HG03280 (cell line): ENCODE results near the gene IRAK4.

Experiments
- ATAC-seq: cut with Tn5 transposase; IDR thresholded peaks from one replicate; pipeline ENCODE4 v1.9.1; 2021; ENCODE audit warnings: mild to moderate bottlenecking, moderate library complexity; ENCODE audit not compliant: unreplicated experiment

The IRAK4 gene

DNA sequence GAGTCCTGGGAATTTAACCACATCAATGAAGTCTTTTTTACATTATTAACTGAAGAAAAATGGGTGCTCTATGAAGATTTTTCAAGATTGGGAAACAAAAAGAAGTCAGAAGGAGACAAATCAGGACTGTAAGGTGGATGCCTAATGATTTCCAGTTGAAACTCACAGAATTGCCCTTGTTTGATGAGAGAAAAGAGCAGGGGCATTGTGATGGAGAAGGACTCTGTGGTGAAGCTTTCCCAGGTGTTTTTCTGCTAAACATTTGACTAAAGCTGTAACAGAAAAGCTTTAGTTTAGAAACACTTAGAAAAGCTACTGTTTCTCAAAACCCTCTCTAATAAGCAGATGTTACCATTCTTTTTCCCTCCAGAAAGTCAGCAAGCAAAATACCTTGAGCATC is 5.8 kb downstream of the IRAK4 start:
- no peak for ATAC-seq

DNA sequence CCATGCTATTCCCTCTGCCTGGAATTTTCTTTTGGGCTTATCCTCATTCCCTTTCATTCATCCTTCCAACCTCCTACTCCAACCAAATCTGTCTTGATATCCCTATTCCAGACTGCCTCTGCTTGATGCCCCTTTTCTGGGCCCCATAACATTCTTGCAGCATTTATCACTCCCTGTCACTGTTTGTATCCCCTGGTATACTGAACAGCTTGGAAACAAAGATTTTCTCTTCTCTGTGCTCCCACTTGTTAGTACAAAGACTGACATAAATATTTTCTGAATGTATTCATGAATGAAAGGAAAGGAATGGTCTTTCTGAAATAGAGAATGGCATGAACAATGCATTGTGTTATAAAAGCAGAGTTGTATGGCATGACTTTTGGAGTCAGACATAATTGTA is 7.5 kb downstream of the IRAK4 start:
- no peak for ATAC-seq

- ATAC-seq = peak; percentile 60
These were observed 17.7 kb downstream of the IRAK4 start for GRCh38 chr12:43776498-43776897.

GRCh38 chr12:43786899-43787693 is 28.3 kb downstream of the IRAK4 start:
- no peak for ATAC-seq

GRCh38 chr12:43789941-43790340 is 31.2 kb downstream of the IRAK4 start:
- ATAC-seq = no peak

DNA sequence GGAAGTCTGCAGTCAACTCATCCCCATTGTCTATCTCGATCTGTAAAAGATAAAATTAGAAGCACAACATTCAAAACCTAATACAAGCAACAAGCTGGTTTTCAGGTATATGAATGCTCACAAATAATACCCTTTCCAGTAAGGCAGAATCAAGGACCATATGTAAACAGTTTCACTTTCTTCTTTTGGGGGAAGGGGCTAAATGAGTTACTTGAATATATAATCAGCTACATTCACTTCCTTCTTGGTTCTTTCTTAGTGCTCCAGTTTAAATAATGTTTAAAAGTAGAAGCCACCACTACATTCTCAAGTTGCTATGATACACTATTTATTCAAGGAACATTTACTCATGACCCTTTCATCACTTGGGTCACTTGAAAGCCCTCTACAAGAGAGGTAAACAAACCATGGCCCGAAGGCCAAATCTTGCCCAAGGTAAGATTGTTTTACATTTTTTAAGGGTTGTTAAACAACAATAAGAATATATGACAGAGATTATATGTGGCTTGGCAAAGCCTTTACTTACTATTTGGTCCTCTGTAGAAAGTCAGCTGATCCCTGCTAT is 37.0 kb downstream of the IRAK4 start:
- no peak for ATAC-seq

DNA sequence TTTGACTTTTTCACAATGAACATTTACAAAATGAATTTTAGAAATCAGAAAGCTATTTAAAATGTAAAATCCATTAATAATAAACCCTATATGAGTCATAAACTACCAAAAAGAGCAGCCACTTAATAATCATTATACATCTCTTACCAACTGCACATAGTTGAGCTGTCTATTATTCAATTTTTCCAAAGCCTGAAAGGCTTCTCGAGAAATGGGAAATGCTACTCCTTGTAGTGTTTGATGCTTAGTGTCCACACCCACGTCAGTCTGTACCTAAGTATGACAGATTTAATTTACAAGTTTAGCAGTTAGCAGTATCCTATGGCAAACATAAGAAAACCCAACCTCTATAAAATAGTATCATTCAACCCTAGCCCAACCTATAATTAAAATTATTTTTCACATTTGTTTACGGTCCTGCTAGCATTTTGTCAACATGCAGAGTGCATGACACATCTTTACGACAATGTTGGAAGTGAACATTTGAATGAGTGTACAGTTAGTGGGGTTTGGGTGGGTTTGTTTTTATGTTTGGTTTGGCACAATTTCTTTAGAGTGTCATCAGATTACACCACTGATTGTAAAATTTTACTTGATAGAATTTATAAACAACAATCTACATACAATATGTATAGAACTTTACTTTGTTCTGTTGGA is 38.9 kb downstream of the IRAK4 start:
- no peak for ATAC-seq

- ATAC-seq = no peak
These were observed 46.6 kb downstream of the IRAK4 start for GRCh38 chr12:43805149-43805859.

DNA sequence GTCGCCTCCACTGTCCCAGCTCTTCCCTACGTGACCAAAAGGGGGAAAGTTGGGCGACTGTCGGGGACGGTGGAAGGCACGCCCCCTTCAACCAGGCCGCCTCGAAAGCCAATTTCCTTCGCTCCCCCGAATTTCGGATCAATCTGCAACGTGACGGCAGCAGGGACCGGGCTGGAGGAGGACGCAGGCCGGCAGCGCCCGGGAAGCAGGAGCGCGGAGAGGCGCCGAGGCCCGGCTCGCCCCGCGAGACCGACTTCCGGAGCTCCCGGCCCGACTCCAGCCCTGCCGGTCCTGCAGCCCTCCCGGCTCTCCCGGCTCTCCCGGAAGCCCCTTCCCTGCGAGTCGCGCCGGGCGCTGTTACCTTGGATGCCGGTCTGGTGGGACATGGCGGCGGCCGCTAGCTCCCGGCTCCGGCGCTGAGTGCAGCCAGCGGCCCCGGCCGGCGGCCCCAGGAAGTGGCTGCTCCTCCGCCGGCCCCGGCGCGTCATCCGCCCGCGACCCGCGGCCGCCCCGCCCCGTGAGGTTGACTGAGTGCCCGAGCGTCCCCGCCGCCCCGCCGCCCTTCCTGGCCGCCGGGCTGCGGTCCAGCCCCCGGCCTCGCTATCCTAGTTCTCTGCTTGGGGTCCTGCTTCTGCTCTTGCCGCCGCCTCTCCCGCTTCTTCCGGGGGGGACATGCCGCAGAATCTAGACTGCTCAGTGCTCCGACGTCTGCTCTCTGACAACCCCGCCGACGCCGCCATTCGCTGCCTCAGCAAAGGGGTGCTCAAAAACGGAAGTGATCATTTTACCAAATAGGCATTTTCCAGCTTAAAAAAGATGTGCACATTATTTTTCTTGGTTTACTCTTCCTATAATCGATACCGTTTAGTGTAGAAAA is 47.3 kb downstream of the IRAK4 start, which contains the start of gene TWF1:
Gene TWF1 (minus strand): TSS at position 458 of the 877 bp plus-strand sequence. CDS start 72 bp downstream, at position 386.
- peak; percentile 97 for ATAC-seq

- no peak for ATAC-seq
These were observed 48.0 kb downstream of the IRAK4 start for GRCh38 chr12:43806737-43807072.

- ATAC-seq = no peak
These were observed 48.6 kb downstream of the IRAK4 start for GRCh38 chr12:43807386-43807785.

DNA sequence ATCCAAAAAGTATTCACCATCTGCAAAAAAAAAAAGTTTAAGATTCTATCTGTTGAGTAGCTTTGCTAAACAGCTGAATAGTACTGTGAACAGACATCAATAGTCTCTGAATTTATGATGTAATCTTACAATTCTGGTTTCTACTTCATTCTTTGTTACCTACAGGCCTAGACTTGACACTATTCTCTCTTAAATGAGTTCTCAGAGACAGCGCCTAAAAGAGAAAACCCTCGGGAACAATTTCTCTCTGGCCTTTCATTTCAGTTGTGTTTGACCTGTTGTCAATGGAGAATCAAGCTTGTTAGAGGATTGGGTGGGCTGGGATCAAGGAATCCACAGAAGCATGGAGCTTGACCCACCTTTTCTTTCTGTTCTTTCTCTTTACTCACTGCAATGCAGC is 53.3 kb downstream of the IRAK4 start:
- ATAC-seq = no peak

GRCh38 chr12:43812926-43813325 is 54.2 kb downstream of the IRAK4 start:
- ATAC-seq = no peak

DNA sequence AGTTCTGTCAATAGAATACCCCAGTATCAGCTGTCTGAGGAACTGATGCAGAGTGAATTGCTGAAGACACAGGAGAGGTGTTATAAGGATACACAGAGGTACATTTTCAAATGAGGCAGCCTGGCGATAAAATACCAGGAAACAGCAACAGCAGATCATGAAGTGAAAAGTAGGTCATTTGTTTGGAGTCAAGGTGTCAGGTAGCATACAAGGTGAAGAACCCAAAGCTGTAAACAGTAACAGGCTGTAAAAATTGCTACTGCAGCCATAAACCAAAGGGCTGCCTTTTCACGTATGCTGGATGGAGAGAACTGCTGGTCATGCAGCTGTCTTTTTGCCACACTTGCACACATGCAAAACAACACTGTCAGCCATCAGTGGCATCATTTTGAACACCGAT is 56.7 kb downstream of the IRAK4 start:
- no peak for ATAC-seq

DNA sequence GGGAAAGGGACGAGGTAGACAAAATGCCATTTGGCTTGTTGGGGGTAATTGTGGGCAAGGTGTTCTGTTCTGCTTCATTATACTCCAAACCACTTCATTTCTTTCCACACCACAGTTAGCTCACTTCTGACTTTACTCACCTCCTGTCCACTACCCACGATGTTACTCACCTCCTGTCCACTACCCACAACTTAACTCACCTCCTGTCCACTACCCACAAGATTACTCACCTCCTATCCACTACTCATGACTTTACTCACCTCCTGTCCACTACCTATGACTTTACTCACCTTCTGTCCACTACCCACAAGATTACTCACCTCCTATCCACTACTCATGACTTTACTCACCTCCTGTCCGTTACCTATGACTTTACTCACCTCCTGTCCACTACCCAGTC is 57.4 kb downstream of the IRAK4 start:
- ATAC-seq = no peak

- ATAC-seq = no peak
These were observed 65.5 kb downstream of the IRAK4 start for GRCh38 chr12:43824207-43824775.

GRCh38 chr12:43826681-43827080 is 67.9 kb downstream of the IRAK4 start:
- no peak for ATAC-seq

DNA sequence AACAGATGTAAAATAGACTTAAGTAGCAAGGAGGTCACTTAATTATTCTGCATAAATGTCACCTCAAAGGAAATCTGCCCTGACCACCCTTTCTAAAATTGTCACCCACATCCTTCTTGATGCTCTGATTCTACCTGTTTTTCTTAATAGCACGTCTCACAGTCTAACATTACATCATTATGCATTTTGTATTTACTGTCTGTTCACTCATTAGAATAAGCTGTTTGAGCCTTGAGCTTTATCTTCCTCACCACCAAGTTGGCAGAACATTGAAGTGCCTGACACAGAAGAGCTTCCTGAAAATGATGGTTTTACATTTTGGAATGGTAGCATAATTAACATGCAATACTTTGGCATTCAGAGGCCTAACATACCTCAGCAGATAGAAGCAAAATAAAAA is 68.3 kb downstream of the IRAK4 start:
- ATAC-seq = no peak

DNA sequence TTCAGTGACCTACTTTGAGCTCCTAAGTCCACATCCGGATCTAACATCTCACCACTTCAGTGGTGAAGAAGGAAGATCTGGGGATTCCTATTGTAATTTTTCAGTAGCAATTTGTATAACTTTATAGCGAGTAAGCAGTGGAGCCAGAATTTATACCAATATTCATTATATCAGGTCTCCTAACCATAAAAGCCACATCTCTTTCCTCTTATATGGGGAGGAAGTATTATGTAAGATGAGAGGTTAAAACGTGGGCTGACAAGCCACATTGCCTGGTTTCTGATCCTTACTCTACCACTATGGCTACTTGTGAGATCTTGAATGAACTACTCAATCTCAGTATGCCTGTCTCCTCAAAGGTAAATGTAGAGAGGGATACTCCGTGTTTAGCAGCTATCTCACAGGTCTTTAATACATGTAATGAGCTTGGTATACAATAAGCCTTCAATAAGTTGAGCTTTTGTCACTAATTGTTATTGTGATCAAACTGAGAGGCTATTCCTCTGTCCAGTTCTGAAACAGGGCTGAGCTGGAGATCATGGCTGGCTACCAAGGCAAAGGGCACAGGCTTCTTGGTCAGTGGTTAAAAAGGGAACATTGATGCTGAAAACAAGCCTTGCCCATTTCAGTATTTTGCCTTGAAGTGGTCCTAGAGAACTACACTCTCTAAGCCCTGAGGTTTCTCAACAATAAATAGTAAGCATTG is 73.9 kb downstream of the IRAK4 start:
- ATAC-seq = no peak

- ATAC-seq = peak; percentile 9
These were observed 76.5 kb downstream of the IRAK4 start for GRCh38 chr12:43835264-43835655.
